Prostate gland (tissue), 2 donors: Measurements from ENCODE around the gene PPP2R5E.

Experiments
- CTCF ChIP-seq, 4 experiments: fragments of 200-600 bp in 2 of 4; fragments of 450-650 bp in 2 of 4; sonication (generic) in 2 of 4; IDR thresholded peaks; 1 replicate in 3 of 4; 2 replicates in 1 of 4; pipeline ENCODE4 v1.5.1; 2016 to 2019; ENCODE audit warnings: antibody characterized with exemption in 4 of 4, mild to moderate bottlenecking in 2 of 4, moderate library complexity in 2 of 4
- POLR2A ChIP-seq: fragments of 450-650 bp; IDR thresholded peaks from one replicate; pipeline ENCODE4 v1.6.1; 2016; ENCODE audit warnings: antibody characterized with exemption, mild to moderate bottlenecking

- TF ChIP-seq POLR2A, result no peak
- no peak for TF ChIP-seq CTCF (IDR thresholded peaks at IDR 0.05)
Observed at GRCh38 chr14:63398952-63399351, 144.2 kb downstream of the PPP2R5E start.
